Transverse colon (tissue), 4 donors: ENCODE data around the gene CPVL.

ENCODE experiments used
- CTCF ChIP-seq, 5 experiments: fragments of 200-600 bp in 3 of 5; fragments of 450-650 bp in 2 of 5; sonication (generic) in 3 of 5; IDR thresholded peaks; 1 replicate in 2 of 5; 2 replicates in 3 of 5; pipeline ENCODE4 v1.5.1; 2016 to 2017; ENCODE audit warnings: antibody characterized with exemption in 5 of 5, inconsistent platforms in 3 of 5, mild to moderate bottlenecking in 2 of 5, moderate library complexity in 1 of 5
- EP300 ChIP-seq: sonication (generic); formaldehyde crosslinking; IDR thresholded peaks from one replicate; pipeline ENCODE4 v1.6.1; 2017; ENCODE audit warnings: antibody characterized with exemption, low read depth
- POLR2A ChIP-seq: fragments of 450-650 bp; IDR thresholded peaks from one replicate; pipeline ENCODE4 v1.6.1; 2016; ENCODE audit warnings: antibody characterized with exemption, mild to moderate bottlenecking, moderate library complexity
- POLR2AphosphoS5 ChIP-seq, 3 donors: sonication (generic); formaldehyde crosslinking; IDR thresholded peaks; one replicate each; pipeline ENCODE4 v1.6.1; 2016; ENCODE audit warnings: antibody characterized with exemption in 3 of 3

GRCh38 chr7:28993371-28993770 lies 153.0 kb downstream of the CPVL start:
- TF ChIP-seq POLR2AphosphoS5 (IDR thresholded peaks at IDR 0.05) (no peak), EP300 (no peak), POLR2A (no peak), CTCF (IDR thresholded peaks at IDR 0.05) (no peak)
